Activated CD4-positive, alpha-beta memory T cell treated with anti-CD3 and anti-CD28 coated beads, Interleukin-2, amount 10 ng/mL, durations not matched to agents 7 days and 5 days (primary cell): ENCODE data around the gene TMPRSS12. TPM values are rescaled to one million over a fixed set of nuclear protein-coding genes. Genes with fewer than 3 reads are reported as not detected.
"Not testable (repeated sequence)": the region's sequence is repeated elsewhere in the genome, so short reads cannot be mapped to it uniquely, and the experiment has no call there.

Source experiments
- CTCF ChIA-PET: fragments of 350-600 bp; sonication (Branson Sonifier 250); formaldehyde crosslinking; loops from one replicate; lab custom pipeline; 2021; ENCODE audit warnings: antibody characterized with exemption, inconsistent platforms; lab: Charles Lee
- POLR2A ChIA-PET: fragments of 350-600 bp; sonication (Branson Sonifier 250); formaldehyde crosslinking; loops from one replicate; lab custom pipeline; 2021; ENCODE audit warnings: antibody characterized with exemption; lab: Charles Lee
- DNase-seq: peaks from one replicate; pipeline ENCODE4 v3.0.0-alpha.2; 2020
- H3K27ac Mint-ChIP-seq: one replicate; pipeline ENCODE4 v1.8.0; 2021; ENCODE audit warnings: mild to moderate bottlenecking, mixed read lengths
- H3K27me3 Mint-ChIP-seq: one replicate; pipeline ENCODE4 v1.8.0; 2021; ENCODE audit warnings: mixed read lengths
- H3K36me3 Mint-ChIP-seq: one replicate; pipeline ENCODE4 v1.8.0; 2021; ENCODE audit warnings: low read depth, mixed read lengths
- H3K4me1 Mint-ChIP-seq: one replicate; pipeline ENCODE4 v1.8.0; 2021; ENCODE audit warnings: mixed read lengths
- H3K4me3 Mint-ChIP-seq: one replicate; pipeline ENCODE4 v1.8.0; 2021; ENCODE audit warnings: mild to moderate bottlenecking, mixed read lengths
- H3K9me3 Mint-ChIP-seq: one replicate; pipeline ENCODE4 v1.8.0; 2021; ENCODE audit warnings: mixed read lengths
- total RNA-seq, 2 experiments: library from RNA; stranded (reverse); gene quantifications; one replicate each; pipeline ENCODE4 v1.2.3, GENCODE V29; 2021

Gene TMPRSS12
- not detected for total RNA-seq

GRCh38 chr12:50842637-50843493 is at the start of gene TMPRSS12:
Gene TMPRSS12 (plus strand): TSS chr12:50842926. CDS start chr12:50842965, 39 bp downstream.
- CTCF ChIA-PET: no interaction called here
- Mint-ChIP-seq H3K27ac (no peak within 1 kb of the TSS), H3K4me3 (no peak within 1 kb of the TSS), H3K9me3 (peaks cover 7% of the 10 kb centered on the region), H3K27me3 (peaks cover 9% of the 10 kb centered on the region), H3K4me1 (no peaks in the 10 kb centered on the region), H3K36me3 (no peaks in the 10 kb centered on the region)
- no peak for DNase-seq
- POLR2A ChIA-PET: no interaction called here

- H3K4me1 Mint-ChIP-seq: no peaks in the 10 kb centered on the region
- peaks cover 22% of the 10 kb centered on the region for H3K9me3 Mint-ChIP-seq
- H3K4me3 Mint-ChIP-seq: no peak overlapping the region
- ChIA-PET CTCF (no interaction called here), POLR2A (no interaction called here)
- H3K27ac Mint-ChIP-seq: no peak overlapping the region
- no peaks in the 10 kb centered on the region for H3K27me3 Mint-ChIP-seq
- DNase-seq: no peak
- peaks cover 66% of the 10 kb centered on the region for H3K36me3 Mint-ChIP-seq
These were observed 42.8 kb upstream of the TMPRSS12 start for GRCh38 chr12:50799908-50800307.

- no peaks in the 10 kb centered on the region for H3K4me1 Mint-ChIP-seq
- no peak overlapping the region for H3K4me3 Mint-ChIP-seq
- no peak overlapping the region for H3K27ac Mint-ChIP-seq
- H3K36me3 Mint-ChIP-seq: peaks cover 43% of the 10 kb centered on the region
- DNase-seq: no peak
- ChIA-PET CTCF (no interaction called here), POLR2A (no interaction called here)
- peaks cover 18% of the 10 kb centered on the region for H3K9me3 Mint-ChIP-seq
- no peaks in the 10 kb centered on the region for H3K27me3 Mint-ChIP-seq
These were observed 39.4 kb upstream of the TMPRSS12 start for GRCh38 chr12:50803230-50803875.

GRCh38 chr12:50806176-50806575 is 36.5 kb upstream of the TMPRSS12 start:
- Mint-ChIP-seq H3K4me3 (no peak overlapping the region), H3K27ac (no peak overlapping the region), H3K4me1 (no peaks in the 10 kb centered on the region), H3K27me3 (no peaks in the 10 kb centered on the region), H3K9me3 (no peaks in the 10 kb centered on the region), H3K36me3 (peaks cover 21% of the 10 kb centered on the region)
- ChIA-PET CTCF (no interaction called here), POLR2A (no interaction called here)
- no peak for DNase-seq

GRCh38 chr12:50809131-50809530 is 33.6 kb upstream of the TMPRSS12 start:
- H3K4me3 Mint-ChIP-seq, H3K27ac Mint-ChIP-seq, POLR2A ChIA-PET, CTCF ChIA-PET, H3K9me3 Mint-ChIP-seq, H3K27me3 Mint-ChIP-seq, DNase-seq, H3K4me1 Mint-ChIP-seq: not testable (repeated sequence)
- peaks cover 23% of the 10 kb centered on the region for H3K36me3 Mint-ChIP-seq

- peaks cover 48% of the 10 kb centered on the region for H3K36me3 Mint-ChIP-seq
- H3K27ac Mint-ChIP-seq, POLR2A ChIA-PET, H3K4me1 Mint-ChIP-seq, H3K9me3 Mint-ChIP-seq, H3K4me3 Mint-ChIP-seq, H3K27me3 Mint-ChIP-seq, DNase-seq: not testable (repeated sequence)
- CTCF ChIA-PET: interaction anchor here (0.7 kb wide), 1 partner anchor 794 kb away, joined by 3 read pairs; no protein-coding TSS in a partner anchor
These were observed 27.8 kb upstream of the TMPRSS12 start for GRCh38 chr12:50814921-50815320.

- no peaks in the 10 kb centered on the region for H3K9me3 Mint-ChIP-seq
- POLR2A ChIA-PET: no interaction called here
- peaks cover 29% of the 10 kb centered on the region for H3K36me3 Mint-ChIP-seq
- H3K27me3 Mint-ChIP-seq: no peaks in the 10 kb centered on the region
- no peak overlapping the region for H3K27ac Mint-ChIP-seq
- CTCF ChIA-PET: no interaction called here
- no peak for DNase-seq
- no peak overlapping the region for H3K4me3 Mint-ChIP-seq
- peaks cover 4% of the 10 kb centered on the region for H3K4me1 Mint-ChIP-seq
These were observed 22.5 kb upstream of the TMPRSS12 start for GRCh38 chr12:50820177-50820576.

GRCh38 chr12:50822082-50822481 is 20.6 kb upstream of the TMPRSS12 start:
- DNase-seq: no peak
- Mint-ChIP-seq H3K9me3 (no peaks in the 10 kb centered on the region), H3K36me3 (peaks cover 13% of the 10 kb centered on the region), H3K27me3 (no peaks in the 10 kb centered on the region), H3K27ac (no peak overlapping the region), H3K4me1 (peaks cover 5% of the 10 kb centered on the region), H3K4me3 (no peak overlapping the region)
- ChIA-PET CTCF (interaction anchor here (0.5 to 1.1 kb wide), 2 partner anchors 57 to 161 kb away, joined by 3 to 6 read pairs; no protein-coding TSS in a partner anchor), POLR2A (no interaction called here)

- H3K4me3 Mint-ChIP-seq, POLR2A ChIA-PET, H3K9me3 Mint-ChIP-seq, H3K36me3 Mint-ChIP-seq, H3K27me3 Mint-ChIP-seq, H3K27ac Mint-ChIP-seq, H3K4me1 Mint-ChIP-seq, DNase-seq: not testable (repeated sequence)
- CTCF ChIA-PET: interaction anchor here (0.5 to 4.4 kb wide), 4 partner anchors 163 to 881 kb away, joined by 3 to 37 read pairs (median 4); partner anchors contain the start of genes DIP2B and SLC11A2
These were observed 19.0 kb upstream of the TMPRSS12 start for GRCh38 chr12:50823724-50824123.

GRCh38 chr12:50824914-50825313 is 17.8 kb upstream of the TMPRSS12 start:
- CTCF ChIA-PET: interaction anchor here (0.6 to 4.4 kb wide), 16 partner anchors 12 to 536 kb away, joined by 3 to 46 read pairs (median 4); partner anchors contain the start of genes ATF1, DIP2B and SLC11A2

GRCh38 chr12:50825372-50825838 is 17.3 kb upstream of the TMPRSS12 start:
- no peak overlapping the region for H3K4me3 Mint-ChIP-seq
- no peak overlapping the region for H3K27ac Mint-ChIP-seq
- H3K4me1 Mint-ChIP-seq: peaks cover 5% of the 10 kb centered on the region
- no peaks in the 10 kb centered on the region for H3K27me3 Mint-ChIP-seq
- H3K9me3 Mint-ChIP-seq: no peaks in the 10 kb centered on the region
- POLR2A ChIA-PET: interaction anchor here (0.9 to 2.3 kb wide), 4 partner anchors 61 to 203 kb away, joined by 3 to 10 read pairs (median 4); partner anchors contain the start of gene ATF1
- DNase-seq: no peak
- CTCF ChIA-PET: interaction anchor here (0.6 to 4.4 kb wide), 20 partner anchors 12 to 535 kb away, joined by 3 to 46 read pairs (median 4); partner anchors contain the start of genes ATF1 and SLC11A2
- no peaks in the 10 kb centered on the region for H3K36me3 Mint-ChIP-seq

More at GRCh38 chr12:50824914-50825313, 17.8 kb upstream of the TMPRSS12 start:
- POLR2A ChIA-PET: interaction anchor here (0.7 to 2.3 kb wide), 5 partner anchors 60 to 203 kb away, joined by 3 to 10 read pairs (median 3); partner anchors contain the start of gene ATF1
- H3K36me3 Mint-ChIP-seq: no peaks in the 10 kb centered on the region
- H3K27ac Mint-ChIP-seq: peak overlapping the region; percentile 21
- peaks cover 5% of the 10 kb centered on the region for H3K4me1 Mint-ChIP-seq
- H3K4me3 Mint-ChIP-seq: no peak overlapping the region
- no peak for DNase-seq
- H3K9me3 Mint-ChIP-seq: no peaks in the 10 kb centered on the region
- no peaks in the 10 kb centered on the region for H3K27me3 Mint-ChIP-seq

- Mint-ChIP-seq H3K27me3 (peaks cover 5% of the 10 kb centered on the region), H3K4me3 (no peak overlapping the region), H3K27ac (no peak overlapping the region), H3K36me3 (no peaks in the 10 kb centered on the region), H3K4me1 (peaks cover 5% of the 10 kb centered on the region), H3K9me3 (peaks cover 2% of the 10 kb centered on the region)
- ChIA-PET POLR2A (interaction anchor here (1.0 to 1.2 kb wide), 2 partner anchors 63 to 221 kb away, joined by 3 to 5 read pairs; no protein-coding TSS in a partner anchor), CTCF (interaction anchor here (0.7 to 4.4 kb wide), 6 partner anchors 63 to 362 kb away, joined by 3 to 46 read pairs (median 4); partner anchors contain the start of genes ATF1 and SLC11A2)
- DNase-seq: no peak
These were observed 14.6 kb upstream of the TMPRSS12 start for GRCh38 chr12:50828121-50828520.
